GM19397 (cell line): ENCODE measurements around the gene OSTF1.

Source experiments
- ATAC-seq: cut with Tn5 transposase; IDR thresholded peaks from one replicate; pipeline ENCODE4 v1.9.1; 2021; ENCODE audit warnings: mild to moderate bottlenecking, moderate library complexity; ENCODE audit not compliant: unreplicated experiment

The OSTF1 gene

DNA sequence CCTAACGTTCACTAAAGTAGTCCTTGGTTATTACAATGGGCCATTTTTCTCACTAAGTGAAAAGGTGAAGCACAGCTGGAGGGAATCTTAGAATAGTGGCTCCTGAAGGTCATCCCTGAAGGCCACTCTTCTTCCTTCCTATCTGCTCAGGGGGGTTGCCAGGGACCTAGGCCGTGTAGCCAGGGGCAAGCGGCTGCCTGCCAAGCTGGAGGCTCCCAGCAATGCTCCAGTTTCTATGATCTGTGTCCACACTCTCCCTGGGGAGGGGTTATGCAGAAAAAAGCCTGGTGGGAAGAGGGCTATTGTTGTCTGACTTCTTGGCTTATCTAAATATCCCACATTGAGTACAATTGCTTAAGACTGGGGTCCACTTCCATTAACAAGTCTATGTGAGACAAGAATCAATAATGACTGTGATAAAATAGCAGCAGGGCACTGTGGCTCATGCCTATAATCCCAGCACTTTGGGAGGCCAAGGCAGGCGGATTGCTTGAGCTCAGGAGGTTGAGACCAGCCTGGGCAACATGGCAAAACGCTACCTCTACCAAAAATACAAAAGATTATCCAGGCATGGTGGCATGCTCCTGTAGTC, 4.1 kb upstream of the OSTF1 start:
- no peak for ATAC-seq

DNA sequence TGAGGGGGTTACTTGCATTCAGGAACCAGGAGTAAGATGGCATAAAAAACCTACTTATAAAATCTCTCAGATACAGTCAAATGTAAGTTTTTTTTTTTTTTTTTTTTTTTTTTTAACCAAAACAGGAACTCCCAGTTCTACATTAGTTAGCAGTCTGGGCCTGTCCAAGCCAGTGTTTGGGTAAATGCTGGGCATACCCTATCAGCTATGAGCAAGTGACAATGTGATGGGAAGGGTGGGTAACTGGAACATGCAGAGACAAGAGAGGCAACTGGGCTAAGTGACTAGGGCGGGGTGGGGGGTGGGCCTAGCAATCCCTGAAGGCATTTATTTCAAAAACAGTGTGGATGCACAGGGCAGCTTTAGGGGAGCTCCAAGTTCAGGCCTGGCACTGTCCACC, 2.7 kb upstream of the OSTF1 start:
- no peak for ATAC-seq

DNA sequence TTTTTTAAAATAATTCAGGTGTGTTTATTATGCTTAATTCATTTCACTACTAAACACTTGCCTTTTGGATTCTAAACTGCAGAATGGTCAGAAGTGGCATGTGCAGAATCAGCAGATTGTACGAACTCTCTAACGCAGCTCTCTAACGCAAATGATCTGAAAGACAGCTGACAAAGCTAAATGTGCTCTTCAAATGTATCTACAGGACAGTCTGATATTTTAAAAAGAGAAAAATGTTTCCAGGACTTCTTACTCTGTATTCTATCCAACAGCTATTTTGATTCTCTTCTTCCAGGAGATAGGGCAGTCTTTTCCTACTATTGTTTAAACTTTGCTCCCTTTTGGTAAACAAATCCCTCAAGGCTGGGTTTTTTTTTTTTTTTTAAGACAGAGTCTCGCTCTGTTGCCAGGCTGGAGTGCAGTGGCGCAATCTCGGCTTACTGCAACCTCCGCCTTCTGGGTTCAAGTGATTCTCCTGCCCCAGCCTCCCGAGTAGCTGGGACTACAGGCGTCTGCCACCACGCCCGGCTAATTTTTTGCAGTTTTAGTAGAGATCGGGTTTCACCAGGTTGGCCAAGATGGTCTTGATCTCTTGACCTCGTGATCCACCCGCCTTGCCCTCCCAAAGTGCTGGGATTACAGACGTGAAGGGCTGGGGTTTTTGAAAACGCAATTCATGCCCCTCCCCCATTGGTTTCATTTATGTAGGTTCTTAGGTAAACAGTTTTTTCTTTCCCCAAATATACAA, 1.6 kb upstream of the OSTF1 start:
- no peak for ATAC-seq

- ATAC-seq = peak; percentile 17
Observed at GRCh38 chr9:75087289-75087823, 958 bp upstream of the OSTF1 start.

DNA sequence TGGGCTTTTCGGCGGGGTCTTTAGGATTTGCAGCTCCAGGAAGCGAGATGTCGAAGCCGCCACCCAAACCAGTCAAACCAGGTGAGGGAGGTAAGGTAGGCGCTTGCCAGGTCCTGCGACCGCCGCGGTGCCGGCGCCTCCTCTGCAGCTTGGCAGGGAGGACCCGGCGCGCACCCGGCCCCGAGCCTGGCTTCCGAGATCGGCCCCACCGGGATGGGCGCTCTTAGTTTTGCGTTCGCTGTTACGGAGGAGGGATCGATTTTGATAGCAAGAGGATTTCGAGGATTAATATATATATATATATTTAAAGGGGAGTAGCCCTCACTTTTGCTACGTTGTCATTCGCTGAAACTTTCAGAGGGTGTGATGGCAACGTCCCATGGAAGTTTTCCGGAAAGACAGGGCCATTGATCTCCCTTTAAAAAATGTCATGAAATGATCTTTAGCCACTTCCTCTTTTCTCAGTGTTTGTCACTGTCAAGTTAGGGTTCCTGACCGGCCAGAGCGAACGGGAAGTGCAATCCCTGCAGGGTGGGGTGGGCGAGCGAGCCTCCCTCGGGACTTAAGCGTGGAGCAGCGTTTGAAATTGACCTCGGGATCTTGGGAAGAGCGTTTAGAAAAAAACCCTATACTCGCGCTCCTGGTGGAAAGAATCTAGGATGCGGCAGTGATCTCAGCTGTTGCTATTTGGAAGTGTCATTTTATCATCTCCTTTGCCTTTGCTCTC, 495 bp downstream of the OSTF1 start:
- ATAC-seq = peak; percentile 16

DNA sequence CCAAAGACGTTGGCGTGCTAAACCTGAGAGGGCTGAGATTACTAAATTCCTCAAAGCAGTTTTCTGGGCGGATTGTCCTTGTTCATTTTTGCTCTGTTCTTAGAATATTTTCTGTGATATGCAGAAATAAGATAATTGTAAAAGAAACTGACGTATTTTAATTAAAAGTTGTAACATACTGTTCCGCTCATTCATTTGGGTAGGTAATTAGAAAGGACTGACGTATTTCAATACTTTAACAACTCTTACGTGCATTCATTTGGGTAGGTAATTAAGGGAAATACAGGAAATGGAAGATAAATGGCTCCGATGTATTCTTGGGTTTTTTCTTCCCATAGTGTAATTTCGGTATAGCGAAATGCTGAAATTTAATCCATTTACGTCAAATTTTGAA, 1.1 kb downstream of the OSTF1 start:
- ATAC-seq = no peak

DNA sequence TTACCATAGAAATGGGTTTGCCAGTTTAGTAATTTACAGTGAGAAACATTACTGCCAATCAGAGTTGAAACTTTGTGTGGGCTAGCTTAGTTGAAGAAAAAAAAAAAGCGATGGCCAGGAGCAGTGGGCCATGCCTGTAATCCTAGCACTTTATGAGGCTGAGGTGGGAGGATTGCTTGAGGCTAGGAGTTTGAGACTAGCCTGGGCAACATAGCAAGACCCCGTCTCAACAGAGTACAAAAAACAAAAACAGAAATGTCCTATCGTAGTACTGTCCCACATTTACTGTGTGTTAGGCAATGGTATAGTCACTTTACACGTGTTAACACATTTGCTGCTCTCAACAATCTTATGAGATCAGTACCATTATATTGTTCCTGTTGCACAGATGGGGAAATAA, 2.3 kb downstream of the OSTF1 start:
- ATAC-seq = no peak

GRCh38 chr9:75092766-75093165, 4.5 kb downstream of the OSTF1 start:
- ATAC-seq = no peak

- no peak for ATAC-seq
Observed at GRCh38 chr9:75096796-75097195, 8.5 kb downstream of the OSTF1 start.

- no peak for ATAC-seq
Observed at GRCh38 chr9:75101004-75101588, 12.8 kb downstream of the OSTF1 start.

DNA sequence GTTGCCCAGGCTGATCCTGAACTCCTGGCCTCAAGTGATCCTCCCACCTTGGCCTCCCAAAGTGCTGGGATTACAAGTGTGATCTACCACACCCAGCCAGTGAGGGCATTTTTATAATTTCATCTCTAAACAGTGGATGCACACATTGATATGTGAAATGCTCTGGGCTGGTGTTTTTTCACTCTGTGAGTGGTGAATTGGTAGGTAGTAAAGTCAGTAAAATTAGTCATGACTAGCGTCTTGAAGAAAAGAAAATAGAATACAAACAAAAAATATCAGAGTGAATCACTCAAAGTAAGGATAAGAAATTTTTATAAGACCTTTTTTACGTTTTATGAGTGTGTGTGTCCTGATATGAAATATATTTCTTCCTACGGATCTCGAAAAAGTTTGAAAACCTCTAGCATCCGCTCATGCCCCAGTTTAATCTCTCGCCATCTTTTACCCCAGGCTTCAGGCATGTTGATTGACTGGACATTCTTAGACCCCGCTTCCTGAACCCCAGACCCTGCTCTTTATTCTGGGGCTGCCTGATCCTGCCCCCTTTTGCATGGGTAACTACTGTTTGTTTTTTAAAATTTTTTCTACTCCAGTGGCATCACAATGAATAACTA, 14.0 kb downstream of the OSTF1 start:
- no peak for ATAC-seq

GRCh38 chr9:75104607-75105006, 16.3 kb downstream of the OSTF1 start:
- ATAC-seq = no peak

DNA sequence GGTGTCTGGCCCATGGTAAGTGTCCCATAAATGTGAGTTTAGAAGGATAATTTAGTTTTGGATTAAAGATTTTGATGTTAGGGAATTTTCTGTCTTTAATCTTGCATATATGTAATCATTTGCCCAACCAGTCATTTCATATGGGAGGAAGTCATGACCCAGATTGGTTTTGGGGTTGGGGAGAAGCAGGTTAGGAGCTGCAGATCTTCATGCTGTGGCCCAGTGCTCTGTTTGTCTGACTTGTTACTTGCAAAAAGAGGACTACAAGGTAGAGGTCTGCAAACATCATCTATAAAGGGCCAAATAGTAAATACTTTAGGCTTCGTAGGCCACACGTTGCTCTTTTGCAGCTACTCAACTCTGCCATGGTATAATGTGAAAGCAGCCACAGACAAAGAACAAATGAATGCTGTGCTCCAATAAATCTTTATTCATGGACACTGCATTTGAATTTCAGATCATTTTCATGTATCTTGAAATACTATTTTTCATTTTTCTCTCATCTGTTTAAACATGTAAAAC, 16.8 kb downstream of the OSTF1 start:
- no peak for ATAC-seq

DNA sequence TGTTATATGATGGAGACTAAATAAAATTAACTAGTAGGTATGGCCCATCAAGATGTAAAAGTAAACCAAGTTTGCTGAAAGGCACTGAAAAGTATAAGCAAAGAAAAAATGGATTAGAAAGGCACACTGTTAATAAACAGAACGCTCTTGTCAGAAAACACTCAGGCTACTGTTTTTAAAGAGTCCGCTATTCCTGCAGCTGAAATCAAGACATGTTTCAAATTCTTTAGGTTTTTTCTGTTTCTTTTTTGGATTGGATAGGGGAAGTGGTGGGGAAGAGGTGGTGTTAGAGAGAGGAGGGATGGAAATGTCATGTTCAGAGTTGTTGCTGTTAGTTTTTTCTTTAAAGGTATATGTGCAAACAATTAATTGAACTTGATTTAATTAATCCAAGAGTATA, 17.5 kb downstream of the OSTF1 start:
- ATAC-seq = no peak

DNA sequence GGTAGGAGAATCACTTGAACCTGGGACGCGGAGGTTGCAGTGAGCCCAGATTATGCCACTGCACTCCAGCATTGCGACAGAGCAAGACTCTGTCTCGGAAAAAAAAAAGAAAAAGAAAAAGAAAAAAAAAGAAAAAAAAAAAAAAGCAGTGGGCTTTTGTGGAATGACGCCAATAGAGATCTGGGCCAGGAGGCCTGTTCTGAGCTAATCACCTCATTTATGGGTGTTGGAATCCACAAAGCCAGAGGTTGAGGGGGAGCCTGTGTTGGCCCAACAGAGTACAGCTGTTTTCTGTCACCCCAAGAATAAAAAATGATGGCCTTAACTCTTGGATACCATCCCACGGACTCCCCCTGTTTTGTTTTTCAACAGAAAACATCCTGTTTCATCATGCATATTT, 18.5 kb downstream of the OSTF1 start:
- ATAC-seq = no peak

GRCh38 chr9:75108571-75108970, 20.3 kb downstream of the OSTF1 start:
- ATAC-seq = no peak

DNA sequence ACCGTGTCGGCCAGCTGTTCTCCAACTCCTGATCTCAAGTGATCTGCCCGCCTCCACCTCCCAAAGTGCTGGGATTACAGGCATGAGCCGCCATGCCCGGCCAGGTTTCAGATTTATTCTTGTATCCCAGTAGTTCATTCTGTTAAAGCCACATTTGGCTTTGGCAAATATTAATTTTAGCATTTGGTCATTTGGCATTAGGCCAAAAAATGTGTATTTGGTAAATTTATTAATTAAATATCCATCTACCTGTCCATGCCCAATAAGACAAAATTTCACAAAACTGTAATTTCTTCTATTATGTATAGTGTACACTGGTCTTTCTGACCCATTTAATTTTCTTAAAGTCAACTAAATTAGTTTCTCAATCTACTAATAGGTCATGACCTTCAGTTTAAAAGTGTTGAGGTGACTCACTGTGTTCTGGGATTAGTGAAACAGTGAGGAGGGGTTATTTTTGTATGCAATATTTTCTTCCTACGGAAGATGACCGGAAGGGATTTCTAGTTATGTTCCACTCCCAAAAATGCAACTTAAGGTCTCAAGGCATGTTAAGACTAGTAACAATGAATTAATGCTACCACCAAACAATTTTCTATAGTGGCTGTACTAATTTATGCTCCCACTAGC, 21.0 kb downstream of the OSTF1 start:
- ATAC-seq = no peak

- no peak for ATAC-seq
Observed at GRCh38 chr9:75111019-75111622, 22.8 kb downstream of the OSTF1 start.

DNA sequence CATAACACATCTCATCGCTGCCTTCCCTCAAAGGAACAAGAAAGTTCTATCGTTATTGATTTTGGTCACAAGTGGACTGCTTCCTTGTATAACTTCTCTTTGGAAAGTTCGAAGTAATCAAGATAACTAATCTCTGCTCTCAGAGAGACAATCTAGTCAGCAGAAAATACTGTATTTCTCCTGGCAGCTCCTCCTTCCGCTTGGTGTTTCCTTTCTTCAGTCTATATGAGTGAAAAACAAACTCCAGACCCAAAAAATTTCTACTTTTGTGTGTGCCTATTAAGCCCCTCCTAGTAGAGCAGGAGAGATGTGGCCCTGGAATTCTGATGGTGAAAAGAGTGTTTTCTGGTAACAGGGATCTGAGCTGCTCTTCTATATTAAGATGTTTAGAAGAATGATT, 24.5 kb downstream of the OSTF1 start:
- no peak for ATAC-seq

DNA sequence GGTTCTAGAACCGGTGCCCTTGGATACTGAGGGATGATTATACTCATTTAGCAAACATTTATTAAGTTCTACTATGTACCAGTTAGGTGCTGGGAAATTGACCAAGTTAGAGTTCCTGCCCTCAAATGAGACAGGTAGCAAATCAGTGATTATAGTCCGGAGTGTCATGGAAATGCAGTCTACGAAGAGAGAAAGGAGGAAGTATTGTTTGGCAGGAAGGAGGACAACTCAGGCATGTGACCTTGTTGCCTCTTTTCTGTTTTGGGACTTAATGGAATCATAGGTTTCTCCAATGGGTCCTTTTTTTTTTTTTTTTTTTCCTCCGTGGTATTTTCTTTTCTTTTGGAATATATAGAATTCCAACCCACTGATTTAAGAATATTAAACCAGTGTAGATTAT, 28.0 kb downstream of the OSTF1 start:
- ATAC-seq = no peak
